T follicular helper cell (primary cell): Measurements from ENCODE around the gene TSC1.

Experiments
- DNase-seq: peaks from one replicate; pipeline ENCODE4 v3.0.0-alpha.2; 2020; ENCODE audit warnings: low read depth

TSC1 gene

GRCh38 chr9:132888151-132888550 is 56.3 kb downstream of the TSC1 start:
- no peak for DNase-seq

DNA sequence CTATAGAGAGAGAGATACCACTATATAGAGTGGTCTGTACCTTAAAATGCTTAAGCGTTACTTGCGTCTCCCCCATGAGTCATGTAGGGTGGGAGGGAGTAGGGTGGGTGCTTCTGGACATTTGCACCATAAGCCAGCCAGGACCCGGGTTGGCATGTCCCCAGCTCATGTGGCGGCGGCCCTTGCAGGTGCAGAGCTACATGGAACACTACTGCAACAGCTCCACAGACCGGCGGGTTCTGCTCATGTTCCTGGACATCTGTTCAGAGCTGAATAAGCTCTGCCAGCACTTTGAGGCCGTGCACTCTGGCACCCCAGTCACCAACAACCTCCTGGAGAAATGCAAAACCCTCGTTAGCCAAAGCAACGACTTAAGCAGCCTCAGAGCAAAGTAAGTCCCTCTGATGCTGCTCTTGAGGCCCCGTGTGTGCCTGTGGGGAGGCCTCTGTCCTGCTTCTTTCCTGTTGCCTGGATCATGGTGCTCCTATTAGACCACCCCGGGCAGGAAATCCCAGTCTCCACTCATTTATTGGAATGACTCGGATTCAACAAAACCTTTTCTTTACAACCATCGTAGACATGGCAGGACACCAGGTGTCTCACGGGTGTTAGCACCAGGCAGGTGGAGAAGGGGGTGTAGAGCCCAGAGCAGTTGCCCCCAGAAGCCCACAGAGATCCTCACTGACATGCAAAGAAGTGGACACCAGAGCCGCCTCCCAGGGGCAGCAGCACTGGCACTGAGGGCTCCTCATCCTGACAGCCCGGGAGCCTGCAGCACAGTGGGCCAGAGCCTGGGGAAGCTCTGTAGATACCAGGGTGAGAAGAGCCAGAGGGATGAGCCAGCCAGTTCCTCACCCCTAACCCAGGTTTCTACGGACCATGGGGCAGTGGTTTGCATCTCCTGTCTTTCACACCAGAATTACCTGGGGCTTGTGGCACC is 57.0 kb downstream of the TSC1 start:
- no peak for DNase-seq

- no peak for DNase-seq
These were observed 58.1 kb downstream of the TSC1 start for GRCh38 chr9:132886334-132886725.

DNA sequence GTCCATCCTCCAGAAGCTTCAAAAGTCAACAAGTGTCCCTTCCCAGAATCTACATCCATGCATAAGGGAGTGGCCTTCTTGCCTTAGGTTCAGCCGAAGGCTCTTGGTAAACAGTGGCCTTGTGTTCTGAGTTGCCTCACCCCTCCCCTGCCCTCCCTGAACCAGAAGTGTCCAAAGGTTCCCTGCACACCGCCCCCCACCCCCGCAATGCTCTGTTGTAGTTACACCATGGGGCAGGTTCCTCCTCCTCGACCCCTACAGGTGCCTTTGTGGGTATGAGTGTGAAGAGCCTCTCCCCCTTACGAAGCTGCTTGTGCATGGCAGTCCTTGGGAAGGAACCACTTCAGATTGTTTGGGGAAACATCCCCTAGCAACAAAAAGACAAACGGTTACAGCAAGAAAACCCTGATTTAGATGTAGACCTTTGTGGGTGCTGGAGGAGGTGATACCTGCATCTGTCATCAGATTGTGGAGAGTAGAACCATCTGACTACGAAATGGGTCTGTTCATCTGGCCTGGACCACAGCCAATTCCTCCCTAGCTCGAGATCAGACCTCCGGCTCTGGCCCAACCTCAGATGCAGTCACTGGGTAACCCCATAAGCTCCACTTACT is 58.6 kb downstream of the TSC1 start:
- no peak for DNase-seq

DNA sequence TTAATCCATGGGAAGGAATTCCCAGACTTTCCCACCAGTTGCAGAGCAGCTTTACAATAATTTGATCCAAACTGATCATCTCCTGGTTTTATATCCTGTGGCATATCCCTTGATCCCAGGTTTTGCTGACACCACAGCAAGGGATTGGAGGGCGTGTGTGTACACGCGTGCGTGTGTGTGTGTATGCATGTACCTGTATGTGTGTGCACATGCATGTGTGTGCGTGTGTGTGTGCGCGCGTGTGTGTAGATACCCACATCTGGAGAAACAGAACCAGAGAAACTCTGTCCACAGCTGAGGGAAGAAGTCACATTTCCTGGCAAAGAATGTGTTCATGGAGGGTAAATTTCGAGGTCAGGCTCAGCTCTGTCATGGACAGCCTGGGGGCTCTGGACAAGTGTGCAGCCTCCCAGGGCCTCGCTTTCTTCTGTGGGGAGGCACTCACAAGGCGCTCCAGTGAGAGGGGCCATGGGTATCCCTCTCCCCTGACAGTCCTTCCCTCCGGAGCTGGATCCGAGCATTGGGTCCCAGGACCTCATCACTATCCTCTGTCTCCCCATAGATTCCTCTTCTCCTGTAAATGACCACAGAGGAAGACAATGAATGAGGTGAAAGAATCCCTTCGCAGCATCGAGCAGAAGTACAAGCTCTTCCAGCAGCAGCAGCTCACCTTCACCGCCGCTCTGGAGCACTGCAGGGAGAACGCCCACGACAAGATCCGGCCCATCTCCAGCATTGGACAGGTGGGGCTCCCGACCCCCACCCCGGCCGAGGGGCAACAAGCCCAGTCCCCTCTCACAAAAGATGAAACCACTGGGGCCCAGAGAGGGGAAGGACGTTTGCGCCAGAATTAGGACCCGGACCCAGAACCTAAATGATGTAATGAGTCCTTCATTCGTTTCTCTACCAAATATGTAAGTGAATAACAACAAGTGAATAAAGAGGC is 60.8 kb downstream of the TSC1 start:
- DNase-seq: no peak

GRCh38 chr9:132882616-132883015 is 61.8 kb downstream of the TSC1 start:
- DNase-seq: no peak

DNA sequence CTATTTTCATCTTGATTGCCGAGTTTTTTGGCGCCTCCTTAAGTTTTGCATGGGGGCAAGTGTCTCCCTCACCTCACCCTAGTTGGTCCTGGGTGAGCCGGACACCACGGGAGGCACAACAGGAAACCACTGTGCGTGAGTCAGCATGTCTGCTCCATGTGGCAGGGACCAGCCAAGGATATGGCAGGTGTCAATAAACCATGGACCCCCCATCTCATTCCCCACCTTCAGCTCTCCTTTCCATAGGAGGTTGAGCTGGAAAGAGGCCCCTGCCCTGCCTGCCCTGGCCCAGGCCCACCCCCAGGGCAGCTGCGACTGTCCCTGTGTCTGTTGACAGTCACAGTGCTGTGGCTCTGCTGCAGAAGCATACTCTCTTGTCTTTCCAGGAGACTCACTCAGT is 62.6 kb downstream of the TSC1 start:
- DNase-seq: no peak

- no peak for DNase-seq
These were observed 64.1 kb downstream of the TSC1 start for GRCh38 chr9:132880324-132880661.

GRCh38 chr9:132879457-132880323 is 64.7 kb downstream of the TSC1 start:
- DNase-seq: no peak

DNA sequence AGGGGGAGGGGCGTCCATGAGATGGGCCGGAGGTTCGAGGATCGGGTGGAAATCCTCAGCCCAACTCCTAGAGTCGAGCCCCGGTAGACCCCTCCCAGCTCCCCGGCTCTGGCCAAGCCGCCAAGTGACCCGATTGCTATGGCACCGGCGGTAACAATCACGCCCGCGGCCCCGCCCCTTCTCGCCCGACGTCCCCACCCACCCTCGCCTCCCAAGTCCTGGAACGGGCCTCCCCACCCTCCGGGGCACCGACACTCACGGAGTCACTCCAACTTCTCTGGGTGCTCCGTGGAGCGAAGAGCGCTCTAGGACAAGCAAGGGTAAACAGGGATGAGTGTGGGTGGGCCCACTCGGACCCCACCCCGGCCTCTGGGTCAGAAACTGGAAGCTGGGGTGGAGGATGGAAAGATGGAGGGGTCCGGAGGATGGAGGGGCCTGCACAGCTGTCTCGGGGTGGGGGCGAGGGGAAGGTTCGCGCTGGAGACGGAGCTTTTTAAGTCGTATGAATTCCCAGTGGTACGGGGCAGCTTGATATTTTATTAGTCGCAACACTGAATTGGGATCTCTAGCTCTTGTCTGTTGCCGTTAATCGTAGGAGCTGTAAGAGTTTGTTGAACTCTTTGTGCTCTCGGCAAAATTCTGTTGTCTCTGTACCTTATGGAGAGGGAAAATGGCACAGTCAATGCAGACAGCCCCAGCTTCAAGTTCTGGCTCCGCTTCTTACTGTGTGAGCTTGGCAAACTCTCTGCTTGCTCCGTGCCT is 65.5 kb downstream of the TSC1 start, which contains the start of gene SPACA9:
Gene SPACA9, plus strand, starts transcription at position 204 of the 762 bp plus-strand sequence. CDS start 5,050 bp downstream, outside the sequence.
- no peak for DNase-seq

GRCh38 chr9:132877824-132878694 is 66.4 kb downstream of the TSC1 start, which contains the start of gene AK8:
Gene AK8 (minus strand): TSS chr9:132878284. CDS start chr9:132878255, 29 bp downstream.
- DNase-seq: peak; percentile 65

DNA sequence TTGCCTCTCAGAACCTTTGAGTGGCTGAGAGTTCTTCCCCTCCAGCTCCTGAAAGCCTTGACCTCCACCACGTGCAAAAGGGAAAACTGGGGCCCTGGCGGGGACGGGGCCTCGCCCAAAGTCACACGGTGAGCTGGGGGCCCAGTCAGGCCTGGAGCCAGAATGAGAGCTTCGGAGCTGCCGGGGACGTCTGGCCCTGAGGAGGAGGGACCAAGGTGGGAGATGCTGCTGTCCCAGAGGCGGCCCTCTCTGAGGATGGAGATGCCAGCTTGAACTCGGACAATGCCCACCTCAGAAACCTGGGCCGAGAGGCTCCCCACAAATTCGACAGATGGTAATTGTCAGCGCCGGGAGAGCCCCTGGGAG is 67.0 kb downstream of the TSC1 start:
- no peak for DNase-seq

- DNase-seq: no peak
These were observed 67.6 kb downstream of the TSC1 start for GRCh38 chr9:132876849-132877248.

DNA sequence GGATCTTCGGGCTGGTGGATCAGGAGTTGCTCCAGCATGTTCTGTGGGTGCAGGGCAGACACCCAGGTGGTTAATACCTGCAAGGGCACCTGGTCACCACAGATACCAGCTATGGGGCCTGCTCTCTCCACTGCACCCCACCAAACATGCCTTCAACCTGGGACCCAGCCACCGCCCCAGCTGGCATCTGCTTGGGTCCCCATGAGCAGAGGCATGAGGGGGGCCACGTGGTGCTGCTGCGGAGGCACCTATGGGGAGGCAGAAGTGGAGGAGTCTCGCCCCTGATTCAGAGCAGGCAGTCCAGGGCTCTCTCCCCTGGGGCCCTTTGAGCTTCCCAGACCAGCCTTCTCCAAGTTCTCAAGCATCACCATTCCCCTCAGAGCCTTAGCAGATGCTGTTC is 69.3 kb downstream of the TSC1 start:
- no peak for DNase-seq

DNA sequence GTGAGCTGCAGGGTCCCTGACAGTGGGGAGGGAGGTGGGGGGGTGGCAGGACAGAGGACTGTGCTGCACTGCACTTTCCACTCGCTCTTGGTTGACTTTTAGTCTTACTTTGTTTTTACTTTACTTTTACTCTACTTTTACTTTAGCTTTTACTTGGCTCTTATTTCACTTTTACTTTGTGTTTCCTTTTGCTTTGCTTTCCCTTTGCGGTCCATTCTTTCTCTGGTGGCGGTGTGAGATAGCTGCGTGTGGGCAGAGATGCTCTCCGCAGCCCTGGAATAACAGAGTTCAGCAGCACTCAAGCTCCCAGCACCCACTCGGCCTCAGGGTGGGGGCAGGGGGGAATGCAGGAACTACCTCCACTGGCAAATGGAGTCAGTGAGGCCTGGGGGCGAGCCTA is 71.0 kb downstream of the TSC1 start:
- DNase-seq: no peak

- no peak for DNase-seq
These were observed 75.2 kb downstream of the TSC1 start for GRCh38 chr9:132869266-132869665.

- DNase-seq: no peak
These were observed 77.5 kb downstream of the TSC1 start for GRCh38 chr9:132866898-132867297.

GRCh38 chr9:132864691-132865090 is 79.7 kb downstream of the TSC1 start:
- no peak for DNase-seq

- DNase-seq: no peak
These were observed 80.1 kb downstream of the TSC1 start for GRCh38 chr9:132864277-132864676.
